ENCODE measurements around the gene PGLYRP2. TPM values are rescaled to one million over a fixed set of nuclear protein-coding genes. Genes with fewer than 3 reads are reported as not detected.

The PGLYRP2 gene
- total RNA-seq, 1 donor from 2014 or later, result not detected

GRCh38 chr19:15449620-15450527 is 29.4 kb downstream of the PGLYRP2 start, which contains the start of gene WIZ:
WIZ (minus strand) TSS chr19:15449956; CDS start chr19:15448307, 1,649 bp downstream.
- Histone ChIP-seq H3K9me3 (no peaks in the 10 kb centered on the region), H3K27me3 (peaks cover 4% of the 10 kb centered on the region), H3K4me3 (peak within 1 kb of the TSS; percentile 75), H3K4me1 (peaks cover 13% of the 10 kb centered on the region), H3K27ac (peak within 1 kb of the TSS; percentile 65), H3K36me3 (no peaks in the 10 kb centered on the region)
- DNase-seq (peak; percentile 94), ATAC-seq (peak; percentile 69)
- intact Hi-C loops (cut with DNase I), result no loop called here
- TF ChIP-seq CTCF (IDR thresholded peaks at IDR 0.05), result no peak

GRCh38 chr19:15448778-15449619 is 30.3 kb downstream of the PGLYRP2 start:
- Histone ChIP-seq H3K27ac (peak overlapping the region; percentile 63), H3K36me3 (no peaks in the 10 kb centered on the region), H3K4me1 (peaks cover 13% of the 10 kb centered on the region), H3K9me3 (no peaks in the 10 kb centered on the region), H3K4me3 (peak overlapping the region; percentile 75), H3K27me3 (peaks cover 4% of the 10 kb centered on the region)
- ATAC-seq (no peak), DNase-seq (no peak)
- TF ChIP-seq CTCF (IDR thresholded peaks at IDR 0.05), result no peak
- intact Hi-C loops (cut with DNase I), result no loop called here

- Histone ChIP-seq H3K36me3 (no peaks in the 10 kb centered on the region), H3K4me1 (peaks cover 13% of the 10 kb centered on the region), H3K9me3 (no peaks in the 10 kb centered on the region), H3K27ac (no peak overlapping the region), H3K27me3 (no peaks in the 10 kb centered on the region), H3K4me3 (no peak overlapping the region)
- ATAC-seq (no peak), DNase-seq (no peak)
- no peak for TF ChIP-seq CTCF (IDR thresholded peaks at IDR 0.05)
- intact Hi-C loops (cut with DNase I), result no loop called here
Observed at GRCh38 chr19:15448044-15448777, 31.1 kb downstream of the PGLYRP2 start.

- Histone ChIP-seq H3K9me3 (no peaks in the 10 kb centered on the region), H3K36me3 (no peaks in the 10 kb centered on the region), H3K4me3 (no peak overlapping the region), H3K4me1 (peaks cover 6% of the 10 kb centered on the region), H3K27me3 (no peaks in the 10 kb centered on the region), H3K27ac (no peak overlapping the region)
- no peak for TF ChIP-seq CTCF (IDR thresholded peaks at IDR 0.05)
- intact Hi-C loops (cut with DNase I), result no loop called here
- no peak for ATAC-seq
- no peak for DNase-seq
Observed at GRCh38 chr19:15447057-15447456, 32.2 kb downstream of the PGLYRP2 start.

- H3K36me3 ChIP-seq, result no peaks in the 10 kb centered on the region
- no peak overlapping the region for H3K27ac ChIP-seq
- intact Hi-C loops (cut with DNase I), result no loop called here
- H3K4me1 ChIP-seq, result peaks cover 6% of the 10 kb centered on the region
- H3K4me3 ChIP-seq, result no peak overlapping the region
- TF ChIP-seq CTCF (IDR thresholded peaks at IDR 0.05), result no peak
- no peaks in the 10 kb centered on the region for H3K27me3 ChIP-seq
- ATAC-seq (no peak), DNase-seq (no peak)
- H3K9me3 ChIP-seq, result no peaks in the 10 kb centered on the region
Observed at GRCh38 chr19:15445807-15446376, 33.4 kb downstream of the PGLYRP2 start.
